NCI-H2107 treated with DMSO at 0.1 percent for 48 hours (cell line): ENCODE measurements around the gene GATD1.

Source experiments
- DNase-seq: peaks from one replicate; lab custom pipeline; 2025; ENCODE audit not compliant: unreplicated experiment; lab: John Stamatoyannopoulos, UW

Gene GATD1

GRCh38 chr11:782264-783174 is 5.2 kb upstream of the GATD1 start:
- no peak for DNase-seq

- DNase-seq, result no peak
Observed at GRCh38 chr11:779955-780532, 2.8 kb upstream of the GATD1 start.

- DNase-seq, result no peak
Observed at GRCh38 chr11:778976-779954, 2.0 kb upstream of the GATD1 start.

GRCh38 chr11:776561-777287 is 563 bp downstream of the GATD1 start:
- DNase-seq, result no peak

GRCh38 chr11:776263-776560 is 1.1 kb downstream of the GATD1 start:
- no peak for DNase-seq

GRCh38 chr11:774873-775592 is 2.3 kb downstream of the GATD1 start:
- DNase-seq, result no peak

- DNase-seq, result no peak
Observed at GRCh38 chr11:773830-774229, 3.5 kb downstream of the GATD1 start.

GRCh38 chr11:773425-773824 is 3.9 kb downstream of the GATD1 start:
- DNase-seq, result no peak

- no peak for DNase-seq
Observed at GRCh38 chr11:772429-773390, 4.6 kb downstream of the GATD1 start.

- no peak for DNase-seq
Observed at GRCh38 chr11:771617-772204, 5.6 kb downstream of the GATD1 start.

GRCh38 chr11:770642-771616 is 6.4 kb downstream of the GATD1 start:
- no peak for DNase-seq

- no peak for DNase-seq
Observed at GRCh38 chr11:769887-770641, 7.2 kb downstream of the GATD1 start.

GRCh38 chr11:767238-767637 is 10.0 kb downstream of the GATD1 start:
- DNase-seq, result no peak

GRCh38 chr11:766936-767210 is 10.4 kb downstream of the GATD1 start:
- DNase-seq, result no peak

GRCh38 chr11:766106-766935 is 11.0 kb downstream of the GATD1 start:
- no peak for DNase-seq

- no peak for DNase-seq
Observed at GRCh38 chr11:765802-766091, 11.5 kb downstream of the GATD1 start.
